ENCODE data around the gene C1orf232. TPM values are rescaled to one million over a fixed set of nuclear protein-coding genes. Genes with fewer than 3 reads are reported as not detected.

Gene C1orf232
- total and polyA plus RNA-seq, 2 of the 13 experiments (the other 11 are each of a cell fraction or from before 2014, with no cell fraction given): not detected

GRCh38 chr1:26169669-26170471 is 1.1 kb upstream of the C1orf232 start, which contains the start of gene ZNF593 (continued):
- TF ChIP-seq ZNF703 (CRISPR knock-in tag; IDR thresholded peaks at IDR 0.05; ENCODE audit: borderline replicate concordance) (peak; percentile 71; the same call in 1 of the 2 replicates), MAFF (IDR thresholded peaks at IDR 0.05; ENCODE audit: low read depth, low read length) (no peak), ZNF704 (CRISPR knock-in tag; IDR thresholded peaks at IDR 0.05; ENCODE audit: borderline replicate concordance) (peak; percentile 89; the same call in 1 of the 2 replicates), PATZ1 (CRISPR knock-in tag; IDR thresholded peaks at IDR 0.05) (peak; percentile 80), ZNF550 (CRISPR knock-in tag; IDR thresholded peaks at IDR 0.05; ENCODE audit: borderline replicate concordance) (no peak), HCFC1 (IDR thresholded peaks at IDR 0.05; ENCODE audit: low read depth, low read length) (no peak), HDAC2 (CRISPR knock-in tag; IDR thresholded peaks at IDR 0.05) (peak; percentile 86), GMEB2 (CRISPR knock-in tag; IDR thresholded peaks at IDR 0.05; ENCODE audit: low read depth) (0 out of 2 replicates have a peak, but pooled peaks have one; percentile 21), ZNF280D (CRISPR knock-in tag; IDR thresholded peaks at IDR 0.05) (peak; percentile 79), ZFP36L2 (CRISPR knock-in tag; IDR thresholded peaks at IDR 0.05) (no peak), ZNF407 (CRISPR knock-in tag; IDR thresholded peaks at IDR 0.05; ENCODE audit: not compliant biosample characterization) (peak; percentile 84)

Measured in HepG2 (cell line).